HG03196 (cell line): ENCODE data around the gene NAGA.

ENCODE experiments used
- ATAC-seq: cut with Tn5 transposase; IDR thresholded peaks from one replicate; pipeline ENCODE4 v1.9.1; 2021; ENCODE audit not compliant: unreplicated experiment

Gene NAGA

GRCh38 chr22:42050641-42051180, 19.9 kb downstream of the NAGA start:
- ATAC-seq, result no peak

GRCh38 chr22:42041784-42042183, 28.8 kb downstream of the NAGA start:
- no peak for ATAC-seq

GRCh38 chr22:42039271-42039670, 31.3 kb downstream of the NAGA start:
- ATAC-seq, result no peak

- no peak for ATAC-seq
Observed at GRCh38 chr22:42035256-42035655, 35.4 kb downstream of the NAGA start.

- no peak for ATAC-seq
Observed at GRCh38 chr22:42033263-42034181, 37.1 kb downstream of the NAGA start.

- ATAC-seq, result no peak
Observed at GRCh38 chr22:42026705-42027104, 43.9 kb downstream of the NAGA start.

GRCh38 chr22:42025421-42025820, 45.2 kb downstream of the NAGA start:
- no peak for ATAC-seq

- no peak for ATAC-seq
Observed at GRCh38 chr22:42022162-42022847, 48.3 kb downstream of the NAGA start.

- no peak for ATAC-seq
Observed at GRCh38 chr22:42021571-42021970, 49.0 kb downstream of the NAGA start.

- ATAC-seq, result no peak
Observed at GRCh38 chr22:42018224-42018623, 52.4 kb downstream of the NAGA start.

- ATAC-seq, result no peak
Observed at GRCh38 chr22:42016111-42016510, 54.5 kb downstream of the NAGA start.

GRCh38 chr22:42013385-42013784, 57.2 kb downstream of the NAGA start:
- ATAC-seq, result no peak

- ATAC-seq, result no peak
Observed at GRCh38 chr22:42010778-42011177, 59.8 kb downstream of the NAGA start.
